HG03139 (cell line): ENCODE measurements around the gene STX8.

Source experiments
- ATAC-seq: cut with Tn5 transposase; IDR thresholded peaks from one replicate; pipeline ENCODE4 v1.9.1; 2021; ENCODE audit not compliant: unreplicated experiment

Gene STX8

DNA sequence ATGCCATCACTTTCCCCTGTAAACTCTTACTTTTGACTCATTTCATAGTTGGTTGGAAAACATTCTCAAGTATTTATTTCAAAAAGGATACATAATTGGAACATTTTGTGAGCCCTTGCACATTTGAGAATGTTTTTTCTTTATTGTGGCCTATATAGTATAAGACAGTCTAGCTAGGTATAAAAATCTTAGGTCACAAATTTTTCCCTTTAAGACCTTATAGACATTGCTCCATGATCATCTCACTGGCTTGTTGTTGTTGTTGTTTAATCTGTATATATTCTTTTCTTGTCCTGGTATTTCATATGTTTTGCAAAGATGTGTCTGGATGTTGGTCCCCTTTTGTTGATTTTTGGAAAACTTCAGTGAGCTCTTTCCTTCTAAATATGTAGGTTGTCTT, 360.2 kb downstream of the STX8 start:
- no peak for ATAC-seq

DNA sequence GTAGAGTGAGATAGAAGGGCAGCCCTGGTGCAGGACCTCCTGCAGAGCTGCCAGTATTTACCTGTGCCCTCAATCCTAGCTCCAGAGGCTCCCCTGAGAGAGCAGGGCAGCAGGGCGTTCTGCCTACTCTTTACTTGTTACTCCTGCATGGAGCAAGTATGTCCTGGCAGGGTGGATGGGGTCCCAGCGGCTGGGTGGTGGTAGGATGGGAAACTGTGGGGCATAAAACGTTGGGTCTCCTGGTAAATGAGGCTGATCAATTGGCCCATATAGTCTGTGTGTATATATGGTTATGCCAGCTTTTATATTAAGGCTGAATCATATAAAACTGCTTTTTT, 362.3 kb downstream of the STX8 start:
- ATAC-seq = no peak

DNA sequence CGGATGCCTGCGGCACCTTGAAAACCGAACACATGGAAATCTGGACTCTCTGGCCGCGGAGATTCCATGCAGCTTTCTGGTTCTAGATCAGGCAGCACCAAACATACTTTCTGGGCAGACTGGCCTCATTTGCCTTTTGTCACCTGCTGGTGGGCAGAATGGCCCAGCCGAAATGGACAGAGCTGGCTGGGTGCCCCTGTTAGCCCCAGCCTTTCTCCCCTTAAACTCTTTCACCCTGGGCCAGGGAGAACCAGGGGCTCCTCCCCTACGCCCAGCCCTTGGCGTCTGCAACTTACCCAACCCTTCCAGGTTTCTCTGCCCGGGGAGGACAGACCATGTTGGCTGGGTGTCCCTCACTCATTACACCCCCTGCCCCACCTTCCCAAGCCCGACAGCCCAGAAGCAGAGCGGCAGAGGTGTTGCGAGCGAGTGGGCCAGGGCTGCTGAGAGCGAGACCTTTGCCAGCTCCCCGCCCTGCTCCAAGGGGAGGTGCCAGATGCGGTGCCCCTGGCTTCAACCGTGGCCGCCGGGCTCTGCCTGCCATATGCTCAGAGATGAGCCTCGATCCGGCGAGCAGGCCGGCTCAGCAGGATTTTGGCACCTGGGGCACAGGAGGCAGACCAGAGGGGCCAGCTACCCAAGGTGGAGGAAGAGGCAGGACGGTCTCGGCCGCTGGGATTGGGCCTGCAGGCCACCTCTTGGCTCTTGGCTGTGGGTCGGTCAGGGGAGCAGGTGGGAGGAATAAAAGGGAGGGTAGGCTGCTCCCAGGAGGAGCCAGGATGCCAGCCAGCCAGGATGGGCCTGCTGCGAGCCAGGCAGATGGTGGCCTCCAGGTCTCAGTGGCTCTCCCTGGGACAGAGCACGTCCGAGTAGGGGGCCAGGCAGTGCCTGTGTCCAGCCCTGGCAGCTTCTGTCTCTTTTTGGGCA, 363.0 kb downstream of the STX8 start:
- ATAC-seq = no peak

DNA sequence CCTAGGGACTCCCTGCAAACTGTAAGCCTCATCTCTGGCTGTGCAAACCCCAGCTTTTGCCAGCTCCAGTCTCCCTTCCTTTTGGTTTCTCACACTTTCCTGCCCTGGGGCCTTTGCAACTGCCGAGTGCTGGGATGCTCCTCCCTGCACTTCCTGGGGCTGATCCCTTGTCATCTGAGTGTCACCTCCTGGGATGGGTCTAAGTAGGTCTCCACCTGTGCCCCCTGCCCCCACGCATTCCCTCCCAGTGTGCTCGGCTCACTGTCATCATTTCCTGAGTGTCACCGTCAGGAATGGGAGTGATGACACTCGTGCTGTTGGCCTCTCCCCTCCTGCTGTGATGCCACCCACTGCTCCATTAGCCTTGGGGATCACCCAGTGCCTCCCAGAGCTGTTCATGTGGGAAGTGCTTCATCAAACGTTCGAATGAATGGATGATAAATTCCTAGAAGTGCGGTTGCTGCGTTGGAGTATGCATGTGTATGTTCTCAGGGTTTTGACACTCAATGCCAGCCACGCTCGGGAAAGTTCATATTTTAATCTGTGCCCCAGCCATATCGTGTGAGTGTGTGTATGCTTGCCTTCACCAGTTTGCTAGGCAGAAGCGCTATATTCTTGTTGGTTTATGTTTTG, 364.4 kb downstream of the STX8 start:
- ATAC-seq = no peak

DNA sequence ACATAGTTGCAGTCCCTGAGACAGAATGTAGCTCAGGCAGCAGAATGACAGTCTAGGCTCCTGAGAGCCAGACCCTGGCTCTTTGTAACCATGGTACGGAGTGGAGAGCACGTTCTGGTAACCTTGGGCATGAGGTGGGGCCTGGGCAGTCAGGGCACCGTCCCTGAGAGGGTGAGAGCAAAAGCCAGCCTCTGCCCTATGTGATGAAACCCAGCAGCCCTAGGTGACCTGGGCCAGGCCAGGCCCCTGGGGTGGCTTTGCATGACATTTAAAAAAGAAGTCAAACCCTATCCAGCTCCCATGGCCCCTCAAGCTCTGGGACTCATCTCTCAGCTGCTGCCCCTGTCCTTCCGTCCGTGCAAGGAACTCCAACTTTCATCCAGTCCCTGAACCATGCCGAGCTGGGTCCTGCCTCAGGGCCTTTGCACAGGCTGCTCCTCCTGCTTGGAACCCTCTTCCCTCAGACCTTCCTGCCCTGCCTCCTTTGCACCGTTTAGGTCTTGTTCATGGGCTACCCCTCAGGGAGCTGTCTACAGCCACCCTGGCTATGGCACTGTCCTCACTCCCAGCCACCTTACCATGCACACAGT, 365.7 kb downstream of the STX8 start:
- no peak for ATAC-seq

DNA sequence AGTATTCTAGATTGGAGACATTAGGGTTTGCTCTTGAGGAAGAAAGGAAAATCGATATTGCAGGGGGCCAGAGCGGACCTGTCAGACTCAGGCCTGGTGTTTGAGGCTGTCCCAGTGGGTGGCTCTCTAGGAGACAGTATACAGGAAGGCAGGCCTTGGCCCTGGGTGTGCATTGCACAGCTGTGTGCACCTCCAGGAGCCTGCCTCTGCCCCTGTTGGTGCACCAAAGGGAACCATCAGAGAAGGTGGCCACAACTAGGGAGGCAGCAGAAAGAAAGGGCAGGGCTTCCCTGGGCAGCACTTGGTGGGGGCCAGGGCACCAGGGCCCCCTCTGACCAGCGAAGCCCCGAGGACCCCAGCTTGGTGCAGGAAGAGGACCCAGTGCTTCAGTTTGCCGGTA, 366.3 kb downstream of the STX8 start:
- no peak for ATAC-seq

DNA sequence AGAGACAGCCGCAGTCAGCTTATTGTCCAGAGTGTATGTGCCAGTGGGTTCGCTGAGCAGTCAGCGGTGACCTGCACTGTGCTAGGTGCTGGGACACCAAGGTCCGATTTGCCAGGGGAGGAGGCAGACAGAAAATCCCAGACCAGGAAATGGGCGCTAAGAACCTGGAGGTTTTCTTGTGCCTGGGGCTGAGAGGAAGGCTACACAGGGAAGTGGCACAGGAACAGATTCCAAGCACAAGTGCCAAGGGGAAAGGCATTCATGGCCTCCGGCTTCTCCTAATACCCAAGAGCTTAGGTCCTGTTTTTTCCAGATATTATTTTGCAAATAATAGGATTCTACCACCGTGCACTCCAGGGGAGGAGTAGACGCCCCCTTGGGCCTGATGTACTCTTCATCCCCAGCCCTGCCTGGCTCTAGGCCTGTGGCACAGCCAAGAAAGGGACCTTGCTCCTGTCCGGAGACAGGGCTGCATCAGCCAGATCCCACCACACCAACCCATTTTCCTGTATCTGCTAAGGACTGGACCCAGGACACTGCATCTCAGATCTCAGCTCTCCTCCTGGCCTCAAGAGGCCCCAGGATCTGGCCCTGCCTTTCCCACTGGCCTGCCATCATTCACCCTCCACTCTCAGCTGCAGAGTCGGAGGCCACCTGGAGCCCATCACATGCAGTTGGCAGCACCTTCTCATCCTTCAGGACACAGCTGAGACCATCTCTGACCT, 367.1 kb downstream of the STX8 start:
- no peak for ATAC-seq

DNA sequence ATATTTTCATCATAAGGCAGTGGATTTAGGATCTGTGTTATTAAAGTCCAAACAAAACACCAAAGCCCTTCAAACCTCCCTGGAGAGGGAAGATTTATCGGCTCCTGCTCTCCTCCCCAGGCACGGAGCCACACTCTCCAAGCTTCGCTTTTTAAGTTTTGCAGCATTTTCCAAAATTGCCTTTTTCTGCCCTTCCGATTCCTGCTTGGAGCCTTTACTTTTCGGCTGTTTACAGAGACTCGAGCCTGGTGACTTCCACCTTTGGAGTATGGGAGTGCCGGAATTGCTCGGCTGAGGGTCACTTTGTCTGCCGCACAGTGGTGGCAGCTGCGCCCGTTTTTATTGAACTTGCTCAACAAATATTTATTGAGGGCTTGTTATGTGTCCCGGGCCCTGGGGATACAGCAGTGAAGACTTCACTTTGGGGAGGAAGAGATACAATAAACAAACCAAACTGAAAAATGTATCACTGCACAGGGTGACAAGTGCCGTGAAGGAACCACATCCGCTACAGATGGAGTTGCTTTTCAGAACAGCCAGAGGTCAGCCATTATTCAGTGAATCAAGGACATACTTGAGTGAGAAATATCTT, 368.8 kb downstream of the STX8 start:
- ATAC-seq = no peak

DNA sequence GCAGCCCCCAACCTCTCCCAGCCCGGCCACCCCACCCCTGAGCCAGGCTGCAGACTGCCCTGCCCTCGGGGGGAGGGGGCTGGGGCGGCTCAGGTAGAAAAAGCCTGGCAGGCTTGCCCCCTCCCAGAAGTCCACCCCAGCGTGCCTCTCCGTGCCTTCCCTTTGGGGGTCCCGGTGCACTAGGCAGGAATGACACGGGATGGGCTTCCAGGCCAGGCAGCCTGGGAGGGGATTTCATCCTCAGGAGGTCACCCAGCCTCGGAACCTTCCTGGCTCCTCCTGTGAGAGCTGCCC, 369.3 kb downstream of the STX8 start:
- no peak for ATAC-seq

DNA sequence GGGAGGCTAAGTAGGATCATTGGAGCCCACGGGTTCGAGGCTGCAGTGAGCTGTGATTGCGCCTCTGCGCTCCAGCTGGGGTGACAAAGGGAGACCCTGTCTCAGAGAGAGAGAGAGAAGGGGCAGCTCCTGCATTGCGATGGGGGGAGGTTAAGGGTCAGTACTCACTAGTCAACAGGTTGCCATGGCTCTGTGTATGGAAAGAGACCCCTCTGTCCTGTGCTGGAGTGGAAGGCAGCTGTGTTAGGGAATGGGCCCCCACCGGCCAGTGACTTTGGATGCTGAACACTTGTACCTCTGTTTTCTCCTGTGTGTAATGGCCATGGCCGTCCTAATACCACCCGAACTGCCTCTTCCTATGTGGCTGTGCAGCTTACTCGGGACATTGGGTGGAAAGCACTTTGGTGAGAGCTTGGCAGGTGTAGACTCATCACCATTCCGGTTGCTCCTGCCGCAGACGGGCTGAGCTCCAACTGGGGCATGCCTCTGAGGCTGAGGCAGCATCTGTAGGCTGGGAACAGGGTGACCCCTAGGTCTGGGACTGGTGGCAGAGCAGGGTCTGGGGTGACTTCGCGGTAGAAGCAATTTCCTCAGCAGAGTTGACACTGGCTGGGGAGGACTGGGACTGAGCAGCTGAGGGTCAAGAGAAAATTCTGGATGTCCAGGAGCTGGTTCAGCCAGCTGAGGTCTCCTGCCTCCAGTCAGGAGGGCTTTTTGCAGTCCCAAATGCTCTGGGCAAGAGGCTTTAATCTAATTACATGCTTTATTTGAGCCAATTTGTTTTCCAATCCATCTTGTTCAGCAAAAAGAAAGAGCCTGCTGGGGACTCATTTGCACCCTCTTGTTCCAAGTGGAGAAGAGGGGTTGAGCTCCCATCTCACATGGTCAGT, 369.9 kb downstream of the STX8 start:
- no peak for ATAC-seq

DNA sequence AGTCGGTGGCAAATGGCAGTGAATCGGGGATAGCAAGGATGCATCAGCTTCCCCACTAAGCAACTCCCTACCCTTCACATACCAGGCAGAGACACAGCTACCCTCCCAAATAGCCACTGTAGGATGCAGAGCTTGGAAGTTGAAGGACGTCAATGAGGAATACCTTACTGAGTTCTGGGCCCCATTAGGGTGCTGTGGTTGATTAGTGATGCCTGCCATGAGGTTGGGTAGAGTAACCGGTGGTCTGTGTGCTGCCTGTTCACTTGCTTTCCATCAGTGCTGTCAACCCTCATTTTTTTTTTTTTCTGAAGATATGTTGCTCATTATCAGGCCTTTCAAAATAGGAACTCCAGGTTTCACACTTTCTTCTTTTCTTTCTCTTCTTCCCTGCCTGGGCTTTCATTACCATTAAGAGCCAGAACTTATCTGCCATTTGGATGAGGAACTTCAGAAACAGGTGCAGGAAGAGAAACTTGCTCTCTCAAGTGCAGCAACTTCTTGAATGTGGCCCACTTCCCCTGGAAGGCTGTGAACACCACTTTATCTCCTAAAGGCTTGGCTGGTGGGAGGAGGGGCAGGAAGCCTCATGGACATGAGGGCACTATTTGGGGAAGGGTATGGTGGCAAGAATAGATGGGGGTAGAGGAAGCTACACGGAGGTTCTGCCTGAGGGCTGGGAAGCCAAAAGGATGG, 370.8 kb downstream of the STX8 start:
- no peak for ATAC-seq

DNA sequence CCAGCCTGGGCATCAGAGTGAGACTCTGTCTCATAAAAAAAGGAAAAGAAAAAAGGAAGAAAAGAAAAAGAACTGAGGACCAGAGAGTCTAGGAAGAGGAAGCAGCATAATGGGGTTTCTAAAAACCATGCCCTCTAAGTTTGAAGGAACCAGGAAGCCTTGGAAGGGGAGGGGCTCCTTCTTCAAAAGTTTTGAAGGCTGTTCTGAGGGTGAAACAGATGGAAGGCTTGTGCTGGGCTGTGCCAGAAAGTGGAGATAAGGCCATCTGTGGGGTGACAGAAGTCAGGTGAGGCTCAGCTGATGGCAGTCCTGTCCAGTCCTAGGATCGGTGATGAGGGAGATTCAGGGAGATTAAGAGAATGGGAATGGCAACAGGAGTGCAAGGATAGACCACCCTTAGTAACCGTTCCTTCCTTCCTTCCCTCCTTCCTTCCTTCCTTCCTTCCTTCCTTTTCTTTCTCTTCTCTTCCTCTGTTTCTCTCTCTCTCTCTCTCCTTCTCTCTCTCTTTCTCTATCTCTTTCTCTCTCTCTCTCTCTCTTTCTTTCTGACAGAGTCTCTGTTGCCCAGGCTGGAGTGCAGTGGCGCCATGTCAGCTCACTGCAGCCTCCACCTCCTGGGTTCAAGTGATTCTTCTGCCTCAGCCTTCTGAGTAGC, 371.7 kb downstream of the STX8 start:
- no peak for ATAC-seq

DNA sequence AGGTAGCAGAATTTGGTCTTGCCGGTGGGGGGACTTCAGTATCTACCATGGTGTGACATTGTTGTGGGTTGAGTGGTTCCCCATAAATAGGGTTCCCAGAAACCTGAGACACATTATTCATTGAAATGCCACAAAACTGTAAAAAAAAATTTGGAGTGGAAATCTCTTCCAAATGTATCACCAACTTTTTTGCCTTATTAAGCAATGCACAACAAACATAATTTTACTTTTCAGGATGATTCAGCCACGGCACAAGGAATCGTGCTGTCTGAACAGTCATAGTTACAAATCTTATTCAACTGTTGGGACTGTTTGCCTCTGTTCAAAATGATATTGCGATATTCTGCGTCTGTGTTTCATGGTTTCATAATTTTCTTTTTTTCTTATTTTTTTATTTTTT, 373.1 kb downstream of the STX8 start:
- no peak for ATAC-seq

DNA sequence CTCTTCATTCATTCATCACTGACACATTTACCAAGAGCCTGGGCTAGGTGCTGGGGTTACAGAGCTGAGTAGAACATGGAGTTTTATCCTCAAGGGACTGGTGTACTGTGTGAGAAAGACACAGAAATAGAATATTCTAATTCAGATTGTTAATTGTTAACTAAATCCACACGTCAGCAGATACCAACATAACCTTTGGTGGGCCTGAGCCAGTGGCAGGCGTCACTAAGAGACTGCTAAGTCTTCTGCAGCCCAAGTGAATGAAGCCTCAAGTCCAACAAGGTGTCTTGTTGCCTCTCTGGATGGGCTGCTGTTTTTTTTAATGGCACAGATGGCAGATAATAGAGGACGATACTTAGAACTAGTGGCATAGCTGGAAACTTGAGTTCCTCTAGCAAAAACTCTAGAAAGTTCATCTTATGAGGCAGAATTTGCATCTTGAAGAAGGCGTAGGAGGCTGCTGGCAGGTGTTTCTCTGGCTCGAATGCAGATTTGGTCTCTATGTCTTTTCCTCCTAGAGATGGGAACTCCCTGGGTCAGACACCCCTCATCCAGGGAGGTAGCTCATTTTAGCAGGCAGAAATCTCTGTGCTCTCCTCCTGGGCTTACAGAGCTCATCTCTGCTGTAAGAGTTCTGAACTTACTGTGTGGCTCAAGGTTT, 374.8 kb downstream of the STX8 start:
- ATAC-seq = peak; percentile 59
